Progenitor cell of endocrine pancreas (in vitro differentiated cells): ENCODE results near the gene FAM170B. TPM values are rescaled to one million over a fixed set of nuclear protein-coding genes. Genes with fewer than 3 reads are reported as not detected.

Experiments used
- DNase-seq: peaks from one replicate; pipeline ENCODE4 v3.0.0; 2021; ENCODE audit warnings: low spot score; ENCODE audit not compliant: unreplicated experiment
- H3K27ac Mint-ChIP-seq: 2 replicates; pipeline ENCODE4 v1.8.0; 2021; ENCODE audit warnings: mild to moderate bottlenecking, moderate library complexity, mixed read lengths
- H3K27me3 Mint-ChIP-seq: 2 replicates; pipeline ENCODE4 v1.8.0; 2021; ENCODE audit warnings: mixed read lengths
- H3K36me3 Mint-ChIP-seq: 2 replicates; pipeline ENCODE4 v1.8.0; 2022; ENCODE audit warnings: mixed read lengths; ENCODE audit not compliant: insufficient read depth
- H3K4me1 Mint-ChIP-seq: 2 replicates; pipeline ENCODE4 v1.8.0; 2021; ENCODE audit warnings: low read depth, mixed read lengths
- H3K4me3 Mint-ChIP-seq: 2 replicates; pipeline ENCODE4 v1.8.0; 2021; ENCODE audit warnings: low read depth, mild to moderate bottlenecking, moderate library complexity, mixed read lengths
- H3K9me3 Mint-ChIP-seq: 2 replicates; pipeline ENCODE4 v1.8.0; 2021; ENCODE audit warnings: low read depth, mixed read lengths
- total RNA-seq: library from RNA; stranded (reverse); gene quantifications from 2 replicates; pipeline ENCODE4 v1.2.1, GENCODE V29; 2021
- TF ChIP-seq, protein P1 (sequence below): fragments of 200-600 bp; sonication (generic); IDR thresholded peaks from one replicate; pipeline ENCODE4 v1.5.0; 2021; ENCODE audit warnings: antibody characterized with exemption, mild to moderate bottlenecking; ENCODE audit not compliant: unreplicated experiment

The FAM170B gene
- total RNA-seq, 1 donor from 2014 or later: not detected

- no peak overlapping the region for H3K27ac Mint-ChIP-seq
- H3K4me3 Mint-ChIP-seq: no peak overlapping the region
- H3K27me3 Mint-ChIP-seq: peaks cover 21% of the 10 kb centered on the region
- no peaks in the 10 kb centered on the region for H3K36me3 Mint-ChIP-seq
- TF ChIP-seq, protein P1, sequence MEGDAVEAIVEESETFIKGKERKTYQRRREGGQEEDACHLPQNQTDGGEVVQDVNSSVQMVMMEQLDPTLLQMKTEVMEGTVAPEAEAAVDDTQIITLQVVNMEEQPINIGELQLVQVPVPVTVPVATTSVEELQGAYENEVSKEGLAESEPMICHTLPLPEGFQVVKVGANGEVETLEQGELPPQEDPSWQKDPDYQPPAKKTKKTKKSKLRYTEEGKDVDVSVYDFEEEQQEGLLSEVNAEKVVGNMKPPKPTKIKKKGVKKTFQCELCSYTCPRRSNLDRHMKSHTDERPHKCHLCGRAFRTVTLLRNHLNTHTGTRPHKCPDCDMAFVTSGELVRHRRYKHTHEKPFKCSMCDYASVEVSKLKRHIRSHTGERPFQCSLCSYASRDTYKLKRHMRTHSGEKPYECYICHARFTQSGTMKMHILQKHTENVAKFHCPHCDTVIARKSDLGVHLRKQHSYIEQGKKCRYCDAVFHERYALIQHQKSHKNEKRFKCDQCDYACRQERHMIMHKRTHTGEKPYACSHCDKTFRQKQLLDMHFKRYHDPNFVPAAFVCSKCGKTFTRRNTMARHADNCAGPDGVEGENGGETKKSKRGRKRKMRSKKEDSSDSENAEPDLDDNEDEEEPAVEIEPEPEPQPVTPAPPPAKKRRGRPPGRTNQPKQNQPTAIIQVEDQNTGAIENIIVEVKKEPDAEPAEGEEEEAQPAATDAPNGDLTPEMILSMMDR: no peak
- no peaks in the 10 kb centered on the region for H3K4me1 Mint-ChIP-seq
- DNase-seq: no peak
- peaks cover 6% of the 10 kb centered on the region for H3K9me3 Mint-ChIP-seq
Observed at GRCh38 chr10:49131507-49132361, 2.1 kb downstream of the FAM170B start.

DNA sequence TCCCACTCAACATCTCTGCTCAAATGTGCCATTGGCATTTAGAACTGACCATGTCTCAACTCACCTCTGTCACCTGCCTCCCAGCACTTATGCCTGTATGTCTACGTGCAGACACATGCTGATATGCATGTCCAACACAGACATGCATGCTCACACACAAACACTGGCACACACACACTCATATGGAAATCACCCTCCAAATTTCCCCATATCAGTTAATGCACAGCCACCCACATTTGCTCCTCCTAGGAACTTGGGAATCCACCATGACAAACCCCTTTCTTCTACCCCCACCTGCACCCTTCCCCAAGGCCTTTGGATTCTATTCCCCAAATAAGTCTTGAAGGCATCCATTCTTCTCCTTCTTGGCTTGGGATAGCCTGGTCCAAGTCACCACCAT is 4.4 kb downstream of the FAM170B start:
- DNase-seq: no peak
- Mint-ChIP-seq H3K36me3 (no peaks in the 10 kb centered on the region), H3K4me1 (no peaks in the 10 kb centered on the region), H3K27me3 (peaks cover 17% of the 10 kb centered on the region), H3K27ac (no peak overlapping the region), H3K4me3 (no peak overlapping the region), H3K9me3 (no peaks in the 10 kb centered on the region)
- TF ChIP-seq, protein P1: no peak

DNA sequence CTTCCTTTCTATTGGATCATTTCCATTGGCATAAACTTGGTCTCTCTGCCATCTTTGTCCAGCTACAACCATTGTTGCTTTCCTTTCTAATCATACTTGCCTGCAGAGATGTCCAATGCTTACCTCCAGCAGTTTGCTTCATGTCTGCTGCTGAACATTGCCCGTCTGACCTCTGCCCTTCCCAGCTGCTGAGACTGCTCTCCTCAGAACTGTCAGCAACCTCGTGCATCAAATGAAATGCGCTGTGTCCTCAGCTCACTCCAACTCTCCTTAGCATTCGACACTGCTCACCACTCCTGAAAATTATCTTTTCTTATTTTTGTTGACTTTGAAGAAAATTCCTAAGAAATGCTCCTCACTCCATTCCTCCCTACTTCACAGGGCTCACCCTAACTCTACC is 5.0 kb downstream of the FAM170B start:
- Mint-ChIP-seq H3K4me1 (no peaks in the 10 kb centered on the region), H3K36me3 (no peaks in the 10 kb centered on the region), H3K27ac (no peak overlapping the region), H3K27me3 (peaks cover 17% of the 10 kb centered on the region), H3K4me3 (no peak overlapping the region), H3K9me3 (no peaks in the 10 kb centered on the region)
- TF ChIP-seq, protein P1: no peak
- no peak for DNase-seq

GRCh38 chr10:49123981-49124950 is 9.6 kb downstream of the FAM170B start:
- no peaks in the 10 kb centered on the region for H3K36me3 Mint-ChIP-seq
- DNase-seq: no peak
- TF ChIP-seq, protein P1: no peak

GRCh38 chr10:49120911-49121310 is 12.9 kb downstream of the FAM170B start:
- Mint-ChIP-seq H3K27ac (no peak overlapping the region), H3K9me3 (no peaks in the 10 kb centered on the region), H3K4me3 (no peak overlapping the region), H3K27me3 (peaks cover 40% of the 10 kb centered on the region), H3K36me3 (no peaks in the 10 kb centered on the region), H3K4me1 (no peaks in the 10 kb centered on the region)
- TF ChIP-seq, protein P1: no peak
- no peak for DNase-seq

More at GRCh38 chr10:49123981-49124950, 9.6 kb downstream of the FAM170B start:
- H3K9me3 Mint-ChIP-seq: no peaks in the 10 kb centered on the region
- no peaks in the 10 kb centered on the region for H3K4me1 Mint-ChIP-seq
- H3K27me3 Mint-ChIP-seq: peaks cover 26% of the 10 kb centered on the region
- no peak overlapping the region for H3K27ac Mint-ChIP-seq
- H3K4me3 Mint-ChIP-seq: no peak overlapping the region
